Right atrium auricular region (tissue), 2 donors: ENCODE measurements around the gene SYNE2. TPM values are rescaled to one million over a fixed set of nuclear protein-coding genes. Genes with fewer than 3 reads are reported as not detected.

ENCODE experiments used
- DNase-seq: peaks from one replicate; pipeline ENCODE4 v3.0.0-alpha.2; 2019; ENCODE audit warnings: low spot score
- H3K27ac ChIP-seq, 2 donors: fragments of 200-600 bp; sonication (generic); 1 replicate in 1 of 2; 2 replicates in 1 of 2; pipeline ENCODE4 v1.5.1; 2016 to 2019
- H3K27me3 ChIP-seq, 2 donors: fragments of 200-600 bp; sonication (generic); one replicate each; pipeline versions ENCODE4 v1.5.1 to v1.6.0; 2017 to 2019
- H3K36me3 ChIP-seq: fragments of 200-600 bp; sonication (generic); one replicate; pipeline ENCODE4 v1.5.1; 2016
- H3K4me1 ChIP-seq, 2 donors: fragments of 200-600 bp; sonication (generic); one replicate each; pipeline versions ENCODE4 v1.5.1 to v1.6.0; 2017 to 2019
- H3K4me3 ChIP-seq, 2 donors: fragments of 200-600 bp; sonication (generic); 1 replicate in 1 of 2; 2 replicates in 1 of 2; pipeline ENCODE4 v1.5.1; 2017 to 2019; ENCODE audit warnings: mild to moderate bottlenecking in 1 of 2, moderate library complexity in 1 of 2
- H3K9me3 ChIP-seq, 2 donors: fragments of 200-600 bp; sonication (generic); one replicate each; pipeline ENCODE4 v1.5.1; 2019
- total RNA-seq, 2 donors: library from RNA; depleted of rRNA; stranded (reverse); fragments of >200 nt; gene quantifications; one replicate each; pipeline ENCODE4 v1.1.0, GENCODE V29; 2016
- TF ChIP-seq, protein P1 (sequence below), 2 donors: fragments of 200-600 bp; sonication (generic); IDR thresholded peaks; one replicate each; pipeline ENCODE4 v1.5.1; 2019; ENCODE audit warnings: antibody characterized with exemption in 2 of 2

The SYNE2 gene
- total RNA-seq, 2 donors from 2014 or later = 149 to 202 TPM

DNA sequence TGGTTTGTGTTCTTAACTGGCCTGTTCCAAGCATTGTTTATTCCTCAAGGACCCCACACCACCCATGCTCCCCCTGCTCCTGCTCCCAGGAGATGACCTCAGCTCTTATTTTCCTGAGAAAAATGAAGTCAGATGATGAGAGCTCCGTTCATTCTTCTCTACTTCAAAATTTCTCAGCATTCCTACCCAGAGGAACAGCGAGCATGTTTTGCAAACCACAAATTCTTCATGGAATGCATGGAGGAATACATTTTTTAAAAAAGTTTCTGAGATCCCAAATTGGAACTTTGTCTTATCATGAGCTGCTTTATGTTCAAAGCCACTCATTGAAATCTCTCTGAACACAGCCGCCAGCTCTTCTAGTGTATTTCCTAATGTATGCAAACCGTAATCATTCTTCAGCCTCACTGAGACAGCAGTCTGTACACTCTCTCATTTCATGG lies 44.9 kb downstream of the SYNE2 start:
- no peak for DNase-seq
- Histone ChIP-seq H3K27ac (peak overlapping the region in 1 of 2 donors; percentile 31), H3K4me1 (peaks cover 0 to 68% of the 10 kb centered on the region in 2 donors)

DNA sequence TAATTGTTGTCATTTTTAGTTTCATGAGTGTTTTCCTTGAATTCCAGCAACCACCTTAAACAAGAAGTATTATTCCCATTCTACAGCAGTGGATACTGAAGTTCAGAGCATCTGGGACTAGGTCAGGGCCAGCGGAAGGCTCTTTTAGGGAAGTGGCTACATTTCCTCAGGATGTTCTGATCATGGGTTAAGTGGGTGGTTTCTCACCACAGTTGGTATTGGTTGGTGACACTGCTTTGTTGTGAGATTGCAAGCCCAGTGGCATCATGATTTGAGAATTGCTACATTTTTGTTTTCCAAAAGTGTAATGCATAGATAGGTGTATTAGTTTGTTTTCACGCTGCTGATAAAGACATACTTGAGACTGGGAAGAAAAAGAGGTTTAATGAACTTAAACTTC lies 47.1 kb downstream of the SYNE2 start:
- no peaks in the 10 kb centered on the region for H3K27me3 ChIP-seq
- no peak overlapping the region for H3K4me3 ChIP-seq
- no peak for DNase-seq
- TF ChIP-seq, protein P1, sequence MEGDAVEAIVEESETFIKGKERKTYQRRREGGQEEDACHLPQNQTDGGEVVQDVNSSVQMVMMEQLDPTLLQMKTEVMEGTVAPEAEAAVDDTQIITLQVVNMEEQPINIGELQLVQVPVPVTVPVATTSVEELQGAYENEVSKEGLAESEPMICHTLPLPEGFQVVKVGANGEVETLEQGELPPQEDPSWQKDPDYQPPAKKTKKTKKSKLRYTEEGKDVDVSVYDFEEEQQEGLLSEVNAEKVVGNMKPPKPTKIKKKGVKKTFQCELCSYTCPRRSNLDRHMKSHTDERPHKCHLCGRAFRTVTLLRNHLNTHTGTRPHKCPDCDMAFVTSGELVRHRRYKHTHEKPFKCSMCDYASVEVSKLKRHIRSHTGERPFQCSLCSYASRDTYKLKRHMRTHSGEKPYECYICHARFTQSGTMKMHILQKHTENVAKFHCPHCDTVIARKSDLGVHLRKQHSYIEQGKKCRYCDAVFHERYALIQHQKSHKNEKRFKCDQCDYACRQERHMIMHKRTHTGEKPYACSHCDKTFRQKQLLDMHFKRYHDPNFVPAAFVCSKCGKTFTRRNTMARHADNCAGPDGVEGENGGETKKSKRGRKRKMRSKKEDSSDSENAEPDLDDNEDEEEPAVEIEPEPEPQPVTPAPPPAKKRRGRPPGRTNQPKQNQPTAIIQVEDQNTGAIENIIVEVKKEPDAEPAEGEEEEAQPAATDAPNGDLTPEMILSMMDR (IDR thresholded peaks at IDR 0.05) = no peak
- H3K27ac ChIP-seq = no peak overlapping the region
- no peaks in the 10 kb centered on the region for H3K9me3 ChIP-seq
- no peaks in the 10 kb centered on the region for H3K36me3 ChIP-seq
- H3K4me1 ChIP-seq = peaks cover 0 to 50% of the 10 kb centered on the region in 2 donors

More for the DNA sequence above, 44.9 kb downstream of the SYNE2 start:
- H3K27me3 ChIP-seq = no peaks in the 10 kb centered on the region
- H3K9me3 ChIP-seq = no peaks in the 10 kb centered on the region
- no peak overlapping the region for H3K4me3 ChIP-seq
- H3K36me3 ChIP-seq = no peaks in the 10 kb centered on the region
- TF ChIP-seq, protein P1 (IDR thresholded peaks at IDR 0.05) = no peak

DNA sequence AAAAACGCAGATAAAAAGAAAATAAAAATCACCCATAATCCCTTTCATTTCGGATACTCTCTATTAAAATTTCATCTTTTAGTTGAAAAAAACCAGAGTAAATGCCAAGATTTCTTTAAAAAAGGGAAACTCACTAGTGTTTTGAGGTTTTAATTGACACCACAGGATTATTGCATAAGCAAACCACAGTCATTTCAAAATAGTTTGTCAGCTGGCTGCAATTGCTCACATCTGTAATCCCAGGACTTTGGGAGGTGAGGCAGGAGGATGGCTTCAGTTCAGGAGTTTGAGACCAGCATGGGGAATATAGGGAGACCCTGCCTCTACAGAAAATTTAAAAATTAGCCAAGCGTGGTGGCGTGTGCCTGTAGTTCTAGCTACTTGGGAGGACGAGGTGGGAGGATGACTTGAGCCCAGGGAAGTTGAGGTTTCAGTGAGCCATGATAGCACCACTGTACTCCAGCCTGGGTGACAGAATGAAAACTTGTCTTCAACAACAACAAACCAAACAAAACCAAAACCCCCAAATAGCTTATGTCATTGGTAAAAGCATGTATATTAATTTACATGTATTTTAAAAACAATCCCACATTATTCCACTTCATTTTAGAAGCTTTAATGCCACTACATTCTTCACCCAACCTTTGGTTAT lies 48.8 kb downstream of the SYNE2 start:
- no peak overlapping the region for H3K4me3 ChIP-seq
- H3K4me1 ChIP-seq = peaks cover 0 to 40% of the 10 kb centered on the region in 2 donors
- H3K36me3 ChIP-seq = no peaks in the 10 kb centered on the region
- H3K27ac ChIP-seq = no peak overlapping the region
- H3K9me3 ChIP-seq = no peaks in the 10 kb centered on the region
- TF ChIP-seq, protein P1 (IDR thresholded peaks at IDR 0.05) = no peak
- DNase-seq = no peak
- H3K27me3 ChIP-seq = no peaks in the 10 kb centered on the region

DNA sequence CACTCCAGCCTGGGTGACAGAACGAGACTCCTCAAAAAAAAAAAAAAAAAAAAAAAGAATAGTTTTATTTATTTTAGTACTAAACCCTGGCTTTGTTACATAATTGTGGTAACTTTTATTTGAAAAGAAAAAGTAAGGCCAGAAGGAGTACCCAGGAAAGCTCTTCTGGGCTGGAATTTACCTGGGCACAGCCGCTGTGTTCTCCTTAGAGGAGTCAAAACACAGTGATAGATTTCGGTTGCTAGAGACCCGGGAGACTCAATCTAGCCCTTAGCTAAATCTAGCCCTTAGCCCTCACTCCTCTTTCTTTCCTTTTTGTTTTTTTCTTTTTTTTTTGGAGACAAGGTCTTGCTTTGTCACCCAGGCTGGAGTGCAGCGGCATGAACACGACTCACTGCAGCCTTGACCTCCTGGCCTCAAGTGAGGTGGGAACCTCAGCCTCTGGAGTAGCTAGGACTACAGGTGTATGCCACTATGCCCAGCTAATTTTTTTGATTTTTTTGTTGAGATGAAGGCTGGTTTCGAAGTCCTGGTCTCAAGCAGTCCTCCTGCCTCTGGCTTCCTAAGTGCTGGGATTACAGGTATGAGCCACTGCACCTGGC lies 49.7 kb downstream of the SYNE2 start:
- Histone ChIP-seq H3K36me3 (no peaks in the 10 kb centered on the region), H3K27me3 (no peaks in the 10 kb centered on the region), H3K4me3 (no peak overlapping the region), H3K27ac (no peak overlapping the region), H3K4me1 (peaks cover 0 to 31% of the 10 kb centered on the region in 2 donors), H3K9me3 (no peaks in the 10 kb centered on the region)
- DNase-seq = no peak
- TF ChIP-seq, protein P1 (IDR thresholded peaks at IDR 0.05) = no peak

DNA sequence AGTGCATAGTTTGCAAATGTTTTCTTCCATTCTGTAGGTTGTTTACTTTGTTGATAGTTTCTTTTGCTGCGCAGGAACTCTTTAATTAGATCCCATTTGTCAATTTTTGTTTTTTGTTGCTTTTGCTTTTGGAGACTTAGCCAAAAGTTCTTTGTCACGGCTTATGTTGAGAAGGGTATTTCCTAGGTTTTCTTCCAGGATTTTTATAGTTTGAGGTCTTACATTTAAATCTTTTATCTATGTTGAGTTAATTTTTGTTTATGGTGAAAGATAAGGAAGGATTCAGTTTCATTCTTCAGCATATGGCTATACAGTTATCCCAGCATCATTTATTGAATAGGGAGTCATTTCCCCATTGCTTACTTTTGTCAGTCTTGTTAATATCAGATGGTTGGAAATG lies 51.9 kb downstream of the SYNE2 start:
- Histone ChIP-seq H3K4me3 (no peak overlapping the region), H3K36me3 (no peaks in the 10 kb centered on the region), H3K27me3 (no peaks in the 10 kb centered on the region), H3K9me3 (no peaks in the 10 kb centered on the region), H3K4me1 (peaks cover 0 to 25% of the 10 kb centered on the region in 2 donors), H3K27ac (no peak overlapping the region)
- TF ChIP-seq, protein P1 (IDR thresholded peaks at IDR 0.05) = no peak
- no peak for DNase-seq
